ENCODE results near the gene UST. TPM values are rescaled to one million over a fixed set of nuclear protein-coding genes. Genes with fewer than 3 reads are reported as not detected.
"Not testable (repeated sequence)": the region's sequence is repeated elsewhere in the genome, so short reads cannot be mapped to it uniquely, and the experiment has no call there.

UST gene
- polyA plus RNA-seq, 10 donors, result 7.4 to 17.9 (median 9.5) TPM

DNA sequence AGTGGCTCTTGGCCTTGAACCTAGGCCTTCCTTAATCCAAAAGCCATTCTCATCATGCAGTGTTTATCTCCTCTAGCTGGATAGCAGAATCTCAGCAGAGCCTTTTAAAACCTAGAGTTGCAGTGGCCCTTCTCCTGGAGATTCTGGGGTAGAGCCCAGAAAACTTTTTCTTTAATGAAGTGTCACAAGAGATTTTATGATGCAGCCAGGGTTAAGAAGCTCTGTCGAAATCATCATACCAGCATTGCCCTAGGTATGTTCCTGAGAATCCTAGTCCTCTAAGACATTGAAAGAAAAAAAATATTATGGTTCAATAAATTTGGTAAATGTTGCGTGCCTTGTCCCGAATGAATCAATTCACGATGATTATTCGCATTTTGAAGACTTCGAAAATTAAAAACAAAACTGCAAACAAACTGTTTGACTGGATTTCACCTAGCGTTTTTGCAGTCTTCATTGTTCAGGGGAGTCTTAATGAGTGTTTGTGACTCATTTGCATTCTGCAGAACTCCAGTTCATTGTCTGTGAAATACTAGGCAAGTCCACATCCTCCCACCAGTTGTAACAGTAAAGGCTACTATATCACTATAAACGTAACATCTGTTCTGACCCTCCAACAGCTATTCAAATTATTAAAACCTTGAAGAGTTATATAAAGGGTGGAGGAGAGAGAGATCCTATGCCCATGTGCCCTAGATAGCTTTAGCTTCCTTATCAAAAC is 198.6 kb downstream of the UST start:
- DNase-seq, result no peak

DNA sequence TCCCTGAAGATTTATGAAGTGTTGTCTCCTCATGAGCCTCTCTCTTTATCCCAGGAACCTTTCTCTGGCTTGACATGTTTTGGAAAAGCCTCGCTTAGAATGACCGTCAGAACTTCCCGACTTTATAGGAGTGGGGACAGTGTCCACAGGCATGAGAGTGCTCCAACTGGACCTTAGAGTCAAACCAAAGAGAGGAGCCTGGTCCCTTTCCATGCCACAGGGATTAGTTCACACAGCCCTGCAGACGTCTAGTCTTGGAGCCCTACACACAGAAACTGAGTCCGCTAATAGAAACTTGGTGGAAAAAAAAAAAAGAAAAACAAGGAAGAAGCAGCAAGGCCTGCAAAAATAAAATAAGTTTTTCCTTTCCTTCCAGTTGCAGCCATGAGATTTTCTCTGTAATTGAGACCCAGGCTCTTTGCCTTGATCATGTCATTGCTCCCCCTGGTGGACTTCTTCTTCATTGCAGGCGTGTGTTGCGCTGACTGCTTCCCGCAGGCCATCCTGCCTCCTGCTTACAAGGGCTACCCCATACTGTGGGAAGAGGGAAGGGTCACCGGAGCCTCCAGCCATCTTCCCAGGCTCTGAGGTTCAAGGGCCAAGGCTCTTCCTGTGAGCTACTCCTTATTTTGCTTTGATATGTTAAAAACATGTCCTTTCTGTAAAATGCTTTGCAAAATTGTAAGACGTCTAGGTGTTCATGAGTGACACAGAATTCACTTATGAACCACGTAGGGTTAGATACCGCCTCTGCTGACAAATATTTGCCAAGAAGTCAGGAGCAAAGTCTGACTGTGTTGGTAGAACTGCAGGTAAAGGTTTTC is 201.0 kb downstream of the UST start:
- DNase-seq, result peak; percentile 85 to 94 (median 90)

DNA sequence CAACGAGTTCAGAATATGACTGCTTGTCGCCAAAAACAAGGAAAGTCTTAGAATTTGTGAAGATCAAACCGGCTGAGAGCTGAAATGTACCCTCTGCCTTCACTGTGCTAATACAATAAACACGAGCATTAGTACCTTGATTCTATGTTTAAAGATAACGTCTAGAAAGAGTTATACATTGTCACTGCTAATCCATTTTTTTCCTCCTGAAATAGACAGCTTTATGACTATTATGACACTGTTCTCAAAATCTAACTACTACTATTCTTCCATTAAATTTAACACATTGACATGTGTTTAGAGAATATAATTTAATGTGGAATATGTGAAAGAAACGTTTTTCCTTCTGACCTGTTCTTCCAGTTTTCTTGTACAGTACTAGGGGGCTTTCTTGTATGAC is 204.8 kb downstream of the UST start:
- DNase-seq, result no peak

DNA sequence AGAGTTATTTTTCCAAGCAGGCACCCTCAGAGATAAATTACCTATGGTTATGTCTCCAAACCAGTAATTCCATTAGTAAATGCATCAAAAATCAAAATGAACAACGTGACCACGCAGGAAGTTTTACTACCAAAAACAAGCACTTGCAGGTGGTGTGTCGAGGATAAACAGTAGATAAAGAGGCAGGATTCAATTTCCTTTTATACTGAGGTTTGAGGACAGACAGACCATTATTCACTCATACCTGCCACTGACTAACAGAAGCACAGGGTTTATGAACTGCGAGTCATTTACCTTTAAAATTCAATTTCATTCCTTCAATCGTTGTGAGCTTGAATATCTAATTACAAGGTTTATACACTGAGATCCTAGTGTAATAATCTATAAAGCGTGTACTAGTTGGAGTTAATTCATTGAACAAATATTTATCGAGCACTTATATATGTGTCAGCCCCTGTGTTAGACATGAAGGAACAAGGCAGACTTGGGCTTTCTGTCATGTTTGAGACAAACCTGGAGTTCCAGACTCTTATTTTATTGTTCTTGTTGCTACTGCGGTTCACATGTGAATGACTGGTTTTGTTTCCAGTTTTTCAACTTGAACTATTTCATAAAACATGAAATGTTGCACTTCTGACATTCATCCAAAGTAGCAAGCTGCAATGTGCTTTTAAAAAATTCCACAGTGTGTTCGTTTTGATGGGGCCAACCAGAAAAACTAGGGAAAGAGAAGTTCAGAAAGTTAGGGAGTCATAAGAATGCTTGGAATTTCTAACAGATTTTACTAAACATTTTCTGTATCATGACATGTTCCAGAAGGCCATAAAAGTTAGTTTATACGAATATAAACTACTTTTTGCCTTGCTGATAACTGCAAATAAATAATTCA is 205.6 kb downstream of the UST start:
- DNase-seq, result peak in 2 of 3 donors; percentile 66 to 85

DNA sequence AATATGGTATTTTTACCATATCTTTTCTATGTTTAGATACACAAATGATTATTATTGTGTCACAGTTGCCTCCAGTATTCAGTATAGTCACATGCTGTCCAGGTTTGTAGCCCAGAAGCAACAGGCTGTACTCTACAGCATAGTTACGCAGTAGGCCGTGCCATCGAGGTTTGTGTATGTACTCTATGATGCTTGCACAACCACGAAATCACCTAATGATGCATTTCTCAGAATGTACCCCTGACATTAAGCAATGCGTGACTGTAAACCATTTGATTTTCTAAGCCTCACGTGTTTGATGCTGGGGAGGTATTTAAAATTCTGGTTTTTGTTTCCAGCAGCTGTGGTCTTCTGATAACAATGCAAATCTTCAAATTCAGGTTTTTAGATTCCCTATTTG is 207.6 kb downstream of the UST start:
- no peak for DNase-seq

DNA sequence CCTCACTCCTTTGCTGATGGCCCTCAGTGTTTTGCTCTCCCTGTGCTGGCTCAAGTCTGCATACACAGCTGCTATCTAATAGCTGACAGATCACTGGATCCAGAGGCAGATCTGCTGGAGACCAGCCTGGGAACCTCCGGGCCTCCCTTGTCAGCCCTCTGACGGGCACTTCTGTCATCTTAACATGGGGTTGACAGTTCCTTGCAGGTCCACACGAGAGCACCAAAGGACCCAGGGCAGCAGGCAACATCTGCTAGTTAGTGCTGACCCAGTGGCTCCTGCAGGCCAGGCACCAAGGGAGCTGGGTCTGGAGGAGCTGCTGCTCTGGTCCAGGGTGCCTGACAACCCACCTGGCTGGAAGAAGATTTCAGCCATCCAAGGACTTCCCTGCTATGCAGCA is 208.1 kb downstream of the UST start:
- no peak for DNase-seq

DNA sequence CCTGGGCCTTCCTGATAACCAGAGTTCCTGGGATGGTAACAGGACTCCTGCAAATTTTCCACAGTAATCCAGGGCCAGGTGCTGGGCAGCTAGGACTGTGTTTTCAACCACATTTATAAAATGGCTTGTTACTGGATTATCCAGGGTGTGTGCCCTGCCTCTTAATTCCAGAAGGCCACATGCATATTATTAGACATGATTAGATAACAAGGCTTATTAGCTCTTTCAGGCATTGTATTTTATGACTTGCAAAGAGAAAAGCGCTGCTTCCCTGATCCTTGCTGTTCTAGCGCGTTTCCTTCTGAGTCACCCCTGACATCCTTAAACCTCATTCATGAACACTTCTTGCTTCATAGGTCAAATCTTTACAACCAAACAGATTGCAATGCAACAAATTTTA is 208.6 kb downstream of the UST start:
- no peak for DNase-seq

DNA sequence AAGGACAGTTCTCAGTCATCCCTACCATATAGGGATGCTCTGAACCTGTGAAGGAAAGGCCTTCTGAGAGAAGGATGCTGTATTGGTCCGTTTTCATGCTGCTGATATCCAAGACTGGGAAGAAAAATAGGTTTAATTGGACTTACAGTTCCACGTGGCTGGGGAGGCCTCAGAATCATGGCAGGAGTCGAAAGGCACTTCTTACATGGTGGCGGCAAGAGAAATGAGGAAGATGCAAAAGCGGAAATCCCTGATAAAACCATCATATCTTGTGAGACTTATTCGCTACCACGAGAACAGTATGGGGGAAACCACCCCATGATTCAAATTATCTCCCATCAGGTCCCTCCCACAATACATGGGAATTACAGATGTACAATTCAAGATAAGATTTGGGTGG is 209.3 kb downstream of the UST start:
- DNase-seq, result not testable (repeated sequence)

DNA sequence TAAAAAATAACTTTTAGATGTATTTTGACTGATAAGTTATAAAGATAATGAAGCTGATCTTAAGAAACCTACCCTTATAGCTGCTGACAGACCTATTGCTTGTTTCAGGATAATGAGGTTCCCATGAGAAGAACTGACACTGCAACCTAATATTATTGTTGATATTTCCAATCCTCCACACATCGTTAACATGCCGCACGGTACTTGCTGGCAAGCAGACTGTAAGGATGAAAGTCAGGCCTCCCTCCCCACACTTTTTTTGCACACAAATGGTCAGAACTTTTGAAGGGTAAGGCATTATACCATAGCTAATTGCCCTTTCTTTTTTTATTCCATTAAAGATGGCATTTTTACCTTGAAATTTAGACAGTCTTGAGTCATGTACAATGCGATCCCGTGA is 210.9 kb downstream of the UST start:
- DNase-seq, result no peak

DNA sequence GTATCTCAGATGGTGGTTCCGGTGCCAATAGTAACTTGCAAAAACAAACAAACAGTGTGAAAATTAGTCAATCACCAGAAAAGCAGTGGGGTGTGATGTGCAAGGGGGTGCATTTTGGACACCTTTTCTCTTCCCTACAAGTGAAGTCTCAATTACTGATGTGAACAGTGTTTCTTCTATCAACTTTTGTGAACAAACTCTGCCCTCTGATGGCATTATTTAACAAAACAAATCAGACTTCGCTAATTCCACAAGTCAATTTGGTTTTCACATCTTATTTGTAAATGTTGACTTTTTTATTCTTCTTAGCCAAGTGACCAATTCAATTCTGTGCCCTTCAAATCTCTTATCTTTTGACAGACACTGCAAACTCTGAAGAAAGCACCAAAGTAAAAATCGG is 212.2 kb downstream of the UST start:
- no peak for DNase-seq

DNA sequence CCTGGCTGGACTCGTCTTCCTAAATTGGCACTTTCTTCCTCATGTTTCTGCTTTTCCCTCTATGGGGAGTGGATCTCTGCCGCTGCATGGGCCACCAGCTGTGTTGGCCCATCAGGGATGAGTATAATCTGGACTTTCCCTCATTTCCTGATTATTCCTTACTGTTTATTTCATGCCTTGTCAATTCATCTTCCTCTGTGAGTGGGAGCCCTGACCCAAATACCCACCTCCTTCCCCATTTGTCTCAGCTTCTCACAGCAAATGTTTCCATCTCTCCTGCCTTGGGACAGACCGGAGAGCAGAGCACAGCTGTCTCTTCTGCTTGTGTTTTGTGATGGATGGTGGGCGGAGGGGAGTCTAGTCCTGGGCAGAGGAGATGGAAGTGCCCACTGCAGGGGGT is 212.7 kb downstream of the UST start:
- DNase-seq, result no peak

DNA sequence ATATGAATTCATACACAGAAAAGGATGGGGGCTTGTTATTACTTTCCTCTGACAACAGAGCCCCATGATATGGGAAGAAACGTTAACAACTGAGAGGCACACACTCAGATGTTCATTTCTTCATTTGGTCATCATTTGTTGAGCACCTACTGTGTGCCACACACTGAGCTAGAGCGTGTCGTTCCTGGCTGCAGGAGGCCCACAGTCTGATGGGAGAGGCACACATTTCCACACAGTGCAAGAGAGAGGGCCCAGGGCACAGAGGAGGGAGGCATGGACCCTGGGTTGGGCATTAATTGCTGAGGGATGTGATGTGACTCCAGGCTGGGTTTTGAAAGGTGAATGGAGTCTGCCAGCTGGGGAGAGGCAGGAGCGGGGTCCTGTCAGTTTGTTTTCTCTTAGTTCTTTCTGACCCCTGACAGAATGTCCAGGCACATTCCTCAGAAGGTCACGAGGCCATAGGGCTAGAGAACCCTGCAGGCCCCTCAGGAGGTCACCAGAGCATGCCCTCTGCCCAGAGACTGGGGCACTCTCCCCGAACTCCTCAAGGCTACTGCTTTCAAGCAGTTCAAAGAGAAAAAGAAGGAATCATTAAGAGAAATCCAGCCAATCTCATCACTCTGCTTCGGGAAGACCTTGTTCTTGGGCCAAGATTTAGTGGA is 216.2 kb downstream of the UST start:
- DNase-seq, result no peak

DNA sequence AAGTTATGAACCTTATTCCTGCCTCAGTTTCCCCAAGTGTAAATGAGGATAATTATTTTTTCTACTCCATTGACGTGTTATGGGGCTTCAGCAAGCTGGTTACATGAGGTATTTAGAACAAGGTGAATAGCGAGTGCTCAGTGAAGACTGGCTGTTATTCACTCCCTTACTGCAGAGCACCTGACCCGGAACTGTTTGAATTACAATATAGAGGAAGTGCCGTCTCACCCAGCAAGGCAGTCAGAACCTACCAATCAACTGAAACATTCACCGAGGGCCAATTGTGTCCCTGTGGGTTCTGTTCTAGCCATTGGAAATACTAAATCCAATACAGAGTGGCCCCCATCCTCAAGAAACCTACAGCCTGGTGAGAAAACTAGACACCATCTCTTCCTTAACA is 216.9 kb downstream of the UST start:
- DNase-seq, result no peak

DNA sequence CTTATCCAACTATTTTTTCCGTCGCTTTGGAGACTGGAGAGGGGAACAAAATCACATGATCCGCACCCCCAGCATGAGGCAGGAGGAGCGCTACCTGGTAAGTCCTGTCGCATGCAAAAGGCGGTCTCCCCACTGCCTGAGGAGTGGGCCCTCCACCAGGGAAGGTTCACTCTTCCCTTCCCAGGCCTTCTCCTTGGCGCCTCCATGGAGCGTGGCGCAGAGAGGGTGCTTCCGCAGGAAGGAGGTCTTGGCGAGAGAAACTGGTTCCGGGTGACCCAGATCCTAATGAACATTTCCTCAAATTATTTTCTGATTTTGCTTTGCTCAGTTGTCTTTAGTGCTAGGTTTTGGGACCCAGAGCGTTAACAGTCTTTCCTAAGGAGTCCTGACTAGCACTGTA is 217.6 kb downstream of the UST start:
- DNase-seq, result no peak

DNA sequence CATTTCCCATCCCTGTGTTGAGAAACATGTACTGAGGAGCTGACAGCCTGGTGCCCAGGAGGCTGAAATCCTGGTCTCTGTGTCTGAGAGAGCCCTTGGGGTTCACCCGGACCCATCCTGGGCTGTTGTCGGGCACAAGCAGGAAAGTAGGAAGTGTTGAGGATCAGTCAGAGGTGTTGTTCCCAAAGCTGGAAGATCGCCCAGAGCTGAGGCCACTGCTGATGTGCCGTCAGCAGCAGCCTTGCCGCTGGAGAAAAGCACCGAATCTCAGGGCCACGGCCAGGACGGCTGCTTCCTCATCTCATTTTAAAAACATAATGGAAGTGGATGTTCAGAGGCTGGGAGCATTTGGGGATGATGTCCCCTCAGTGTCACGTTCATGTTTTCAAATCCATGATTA is 218.5 kb downstream of the UST start:
- peak in 1 of 3 donors; percentile 48 for DNase-seq

DNA sequence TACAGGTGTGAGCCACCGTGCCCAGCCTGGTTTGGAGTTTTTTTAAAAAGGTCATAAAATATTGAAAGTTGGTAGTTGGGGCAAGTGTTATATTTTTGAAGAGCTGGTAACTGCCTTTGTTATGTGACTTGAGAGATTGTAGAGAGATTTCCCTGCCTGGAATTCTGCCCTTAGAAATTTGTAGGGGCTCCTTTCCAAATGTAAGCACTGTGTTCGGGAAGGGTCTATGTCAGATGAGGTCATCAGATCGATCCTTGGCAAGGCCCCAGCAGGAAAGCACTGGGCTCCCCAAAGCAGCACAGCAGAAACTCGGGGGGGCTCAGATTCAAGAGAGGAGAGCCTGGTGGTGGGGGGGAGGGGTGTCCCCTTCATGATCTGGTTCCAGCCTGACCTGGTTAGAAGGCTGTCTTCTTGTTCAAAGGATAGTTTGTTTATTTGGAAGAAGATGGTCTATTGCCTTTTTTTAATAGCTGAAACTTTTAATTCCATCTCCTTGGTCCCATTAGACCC is 220.2 kb downstream of the UST start:
- DNase-seq, result peak in 1 of 3 donors; percentile 49

DNA sequence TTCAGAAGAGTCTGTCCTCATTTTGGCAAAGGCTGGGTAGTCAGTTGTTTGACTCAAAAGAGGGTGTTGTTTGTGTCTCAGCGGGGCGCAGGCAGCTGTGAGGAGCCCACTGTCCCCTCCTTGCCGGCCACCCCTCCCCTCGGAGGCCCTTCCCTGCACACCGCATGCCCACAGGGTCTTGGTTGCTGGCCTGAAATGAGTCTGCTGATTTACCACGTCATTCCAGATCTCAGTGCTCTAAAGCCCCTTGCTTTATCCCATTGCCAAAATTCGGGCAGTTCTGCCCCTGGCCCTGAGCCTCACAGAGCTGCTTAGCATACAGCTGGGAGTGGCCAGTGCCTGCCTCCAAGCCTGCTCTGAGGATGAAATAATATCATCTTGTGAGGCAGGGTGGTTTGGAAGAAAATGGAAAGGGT is 220.7 kb downstream of the UST start:
- DNase-seq, result peak in 1 of 3 donors; percentile 55

DNA sequence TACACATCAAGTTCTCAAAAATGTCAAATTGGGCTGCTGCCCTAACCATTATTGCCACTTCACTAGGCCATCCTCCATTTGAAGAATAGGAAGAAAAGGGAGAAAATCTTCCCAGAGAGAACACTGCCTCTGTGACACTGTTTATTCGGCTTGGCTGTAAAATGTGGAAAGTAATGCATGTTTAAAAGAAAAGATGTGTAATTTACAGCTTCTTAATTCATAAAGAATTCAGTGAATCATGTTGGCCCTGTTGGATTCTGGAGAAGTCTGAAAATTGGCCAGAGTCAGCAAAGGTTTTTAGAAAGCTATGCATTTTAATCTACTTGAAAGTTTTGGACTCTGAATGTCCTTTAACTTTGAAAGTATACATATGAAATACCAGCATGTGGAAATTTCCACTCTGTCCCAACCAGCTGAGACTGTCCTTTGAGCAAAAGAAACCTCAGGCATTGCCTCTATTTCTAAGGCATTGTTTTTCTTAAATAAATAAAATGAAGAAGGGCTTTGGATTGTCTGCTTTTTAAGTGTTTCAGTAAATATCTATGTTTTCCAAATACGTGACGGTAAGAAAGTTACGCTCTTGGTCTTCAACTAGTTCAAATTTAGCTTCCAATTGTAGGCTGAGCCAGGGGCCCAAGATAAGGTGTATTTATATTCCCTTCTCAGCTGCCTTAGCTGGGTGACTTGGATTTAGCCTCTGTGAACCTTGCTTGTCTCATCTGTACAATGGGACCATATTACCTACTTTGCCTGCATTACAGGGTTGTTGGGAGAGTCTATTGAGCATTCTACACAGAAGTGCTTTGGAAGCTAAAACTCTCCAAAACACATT is 222.2 kb downstream of the UST start:
- DNase-seq, result peak; percentile 62 to 78 (median 71)

DNA sequence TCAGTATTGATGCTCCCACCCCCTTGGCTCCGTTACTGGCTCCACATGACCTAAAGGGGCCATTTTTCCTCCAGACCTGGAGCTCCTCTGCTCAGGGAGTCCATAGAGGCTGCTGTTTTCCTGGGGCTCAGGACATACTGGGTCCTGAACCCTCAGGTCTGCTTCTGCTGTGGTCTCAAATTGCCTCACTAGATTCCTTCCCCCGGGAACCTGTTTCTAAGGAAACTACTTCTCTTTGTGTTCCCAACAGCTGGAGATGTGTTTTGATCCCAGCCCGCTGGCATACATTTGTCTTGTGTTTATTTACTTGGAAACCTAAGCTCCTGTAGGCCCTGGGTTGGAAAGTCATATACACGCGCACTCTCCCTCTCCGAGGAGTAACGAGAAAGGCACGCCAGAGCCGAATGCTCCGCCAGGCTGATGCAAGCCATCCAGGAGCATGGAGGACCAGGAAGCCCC is 222.8 kb downstream of the UST start:
- peak; percentile 84 to 97 (median 93) for DNase-seq
